Measurements from ENCODE around the gene CSNK1A1L.
"Not testable (repeated sequence)": the region's sequence is repeated elsewhere in the genome, so short reads cannot be mapped to it uniquely, and the experiment has no call there.

The CSNK1A1L gene

DNA sequence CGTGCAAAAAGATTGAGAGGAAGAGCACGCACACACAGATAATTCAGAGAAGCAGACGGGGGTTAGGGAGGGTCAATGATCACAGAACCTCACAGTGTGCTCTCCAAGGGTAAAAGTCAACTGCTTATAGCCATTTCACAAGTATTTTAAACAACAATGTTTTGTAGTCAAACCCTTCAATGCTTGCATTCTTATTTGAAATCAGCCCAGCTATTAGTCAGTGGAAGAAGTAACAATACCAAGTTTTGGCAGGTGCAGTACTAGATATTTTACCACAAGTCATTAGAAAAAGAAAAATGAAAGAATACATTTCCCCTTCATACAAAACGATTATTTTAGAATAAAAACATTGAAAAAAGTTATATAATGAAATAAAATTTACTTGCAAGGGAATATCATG lies 2.6 kb downstream of the CSNK1A1L start:
- DNase-seq = no peak

DNA sequence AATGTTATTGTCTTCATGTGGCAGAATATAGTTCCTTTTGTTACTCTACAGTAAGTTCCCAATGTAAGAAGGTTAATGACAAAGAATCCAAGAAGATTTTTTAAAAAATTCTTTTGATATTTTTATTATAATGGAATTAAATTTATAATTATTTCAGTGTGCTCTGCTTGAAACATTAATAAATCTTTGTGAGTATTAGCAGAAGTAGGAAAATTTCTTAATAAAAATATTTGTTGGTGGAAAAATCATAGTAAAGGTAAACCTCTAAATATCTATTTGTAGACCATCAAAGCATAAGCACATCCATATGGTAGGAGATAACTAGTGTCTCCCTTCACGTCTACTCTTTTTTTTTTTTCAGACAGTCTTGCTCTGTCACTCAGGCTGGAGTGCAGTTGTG lies 4.3 kb downstream of the CSNK1A1L start:
- no peak for DNase-seq

DNA sequence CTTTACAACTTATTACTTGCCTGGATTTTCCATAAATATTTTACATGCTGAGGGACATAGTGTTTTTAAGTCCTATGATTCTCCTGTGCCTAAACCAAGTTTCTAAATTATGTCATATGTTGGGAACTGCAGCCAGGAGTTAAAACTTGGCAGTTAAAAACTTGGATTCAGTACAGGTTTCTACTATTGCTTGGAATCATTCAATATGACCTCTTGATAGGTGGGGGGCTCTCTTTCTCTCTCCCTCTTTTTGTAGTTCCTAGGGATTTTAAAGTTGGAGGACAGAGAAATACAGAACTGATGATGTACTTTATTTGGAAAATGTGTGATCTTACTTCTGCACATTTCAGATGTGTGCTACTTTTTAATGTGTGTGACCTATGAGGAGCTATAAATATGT lies 4.7 kb downstream of the CSNK1A1L start:
- DNase-seq = no peak

DNA sequence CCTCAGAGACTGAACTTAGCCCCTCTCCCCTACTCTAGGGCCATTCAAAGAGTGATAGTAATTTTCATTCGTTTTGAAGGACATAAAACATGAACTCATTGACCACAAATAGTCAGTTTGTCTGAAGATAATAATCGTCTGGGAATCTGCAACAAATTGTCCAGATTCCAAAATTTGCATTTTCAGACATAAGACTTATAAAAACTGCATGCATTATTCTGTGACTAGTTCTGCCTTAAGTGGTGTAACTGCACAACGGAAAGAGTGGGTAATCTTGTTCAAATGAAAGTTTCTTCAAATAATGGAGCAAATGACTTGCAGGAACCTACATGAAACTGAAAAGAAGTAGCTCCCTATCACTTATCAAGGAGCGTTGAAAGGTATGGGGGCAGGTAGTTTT lies 8.4 kb downstream of the CSNK1A1L start:
- DNase-seq = no peak

DNA sequence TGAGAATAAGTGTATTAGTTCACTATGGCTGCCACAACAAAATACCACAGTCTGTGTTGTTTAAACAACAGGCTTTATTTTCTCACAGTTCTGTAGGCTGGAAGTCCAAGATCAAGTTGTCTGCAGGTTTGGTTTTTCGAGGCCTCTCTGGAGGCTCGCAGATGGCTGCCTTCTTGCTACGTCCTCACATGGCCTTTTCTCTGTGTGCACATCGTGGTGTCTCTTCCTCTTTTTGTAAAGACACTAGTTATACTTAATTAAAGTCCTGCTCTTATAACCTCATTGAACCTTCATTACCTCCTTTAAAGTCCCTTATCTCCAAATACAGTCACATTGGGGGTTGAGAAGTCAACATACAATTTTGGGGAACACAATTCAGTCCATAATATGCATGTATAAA lies 10.6 kb downstream of the CSNK1A1L start:
- no peak for DNase-seq

DNA sequence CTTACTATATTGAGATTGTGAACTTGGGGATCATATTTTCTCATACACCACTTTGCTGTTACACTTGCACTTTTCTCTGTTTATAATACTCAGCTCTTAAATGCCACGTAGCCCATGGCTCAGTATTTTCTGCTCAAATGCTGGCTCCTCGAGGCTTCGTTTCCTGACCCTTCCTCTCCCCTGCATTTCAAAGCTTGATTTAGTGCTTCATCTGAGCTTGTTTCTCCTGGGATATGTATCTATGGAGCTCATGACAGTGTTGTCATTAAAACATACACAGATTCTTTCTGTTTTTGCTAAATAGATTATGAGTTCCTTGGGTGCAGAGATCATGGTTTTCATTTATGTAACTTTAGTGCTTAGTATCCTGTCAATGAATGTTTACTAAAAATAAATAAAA lies 11.4 kb downstream of the CSNK1A1L start:
- DNase-seq = no peak

DNA sequence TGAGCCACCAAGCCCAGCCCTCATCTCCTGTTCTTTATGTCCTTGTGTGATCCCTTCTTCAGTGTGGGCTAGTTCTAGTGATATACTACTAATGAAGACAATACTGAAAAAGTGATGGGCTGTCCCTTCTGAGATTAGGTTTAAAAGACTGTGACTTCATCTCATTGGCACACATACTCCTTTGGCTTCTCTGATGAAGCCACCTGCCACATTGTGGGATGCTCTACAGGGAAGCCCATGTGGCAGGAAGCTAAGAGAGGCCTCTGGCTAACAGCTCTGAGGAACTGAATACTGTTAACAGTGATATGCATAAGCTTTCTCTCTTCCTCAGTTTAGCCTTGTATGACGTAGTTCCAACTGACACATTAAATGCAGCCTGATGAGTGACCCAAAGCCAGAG lies 13.6 kb downstream of the CSNK1A1L start:
- DNase-seq = no peak

DNA sequence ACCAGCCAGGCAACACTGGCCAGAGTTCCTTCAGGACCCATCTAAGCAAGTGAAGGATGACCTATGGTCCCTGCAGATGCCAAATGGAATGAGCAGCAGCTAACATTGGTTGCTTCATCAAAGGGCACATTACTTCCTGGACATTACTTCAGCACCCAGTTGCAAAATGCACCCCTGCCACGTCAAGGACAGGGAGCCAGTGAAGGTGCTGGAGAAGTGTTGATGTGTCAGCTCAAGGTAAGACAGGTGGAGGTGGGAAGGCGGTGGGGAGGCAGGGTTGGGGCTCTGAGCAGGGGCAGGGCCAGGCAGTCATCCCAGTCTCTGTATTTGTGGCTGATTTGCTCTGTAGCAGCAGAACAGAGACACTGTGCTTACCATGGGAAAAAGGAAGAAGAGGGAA lies 14.6 kb downstream of the CSNK1A1L start:
- DNase-seq = no peak

DNA sequence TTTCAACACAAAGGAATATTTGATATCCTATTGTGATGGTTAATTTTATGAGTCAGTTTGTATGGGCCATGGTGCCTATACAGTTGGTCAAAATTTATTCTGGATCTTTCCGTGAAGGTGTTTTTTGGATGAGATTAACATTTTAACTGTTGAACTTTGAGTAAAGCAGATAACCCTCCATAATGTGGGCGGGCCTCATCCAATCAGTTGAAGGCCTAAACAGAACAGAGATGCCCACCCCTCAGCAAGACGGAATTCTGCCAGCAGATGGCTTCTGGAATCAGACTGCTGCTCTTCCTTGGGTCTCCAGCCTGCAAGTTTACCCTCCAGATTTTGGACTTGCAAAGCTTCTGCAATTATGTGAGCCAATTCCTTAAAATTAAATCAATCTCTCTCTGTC lies 16.0 kb downstream of the CSNK1A1L start:
- DNase-seq = no peak

DNA sequence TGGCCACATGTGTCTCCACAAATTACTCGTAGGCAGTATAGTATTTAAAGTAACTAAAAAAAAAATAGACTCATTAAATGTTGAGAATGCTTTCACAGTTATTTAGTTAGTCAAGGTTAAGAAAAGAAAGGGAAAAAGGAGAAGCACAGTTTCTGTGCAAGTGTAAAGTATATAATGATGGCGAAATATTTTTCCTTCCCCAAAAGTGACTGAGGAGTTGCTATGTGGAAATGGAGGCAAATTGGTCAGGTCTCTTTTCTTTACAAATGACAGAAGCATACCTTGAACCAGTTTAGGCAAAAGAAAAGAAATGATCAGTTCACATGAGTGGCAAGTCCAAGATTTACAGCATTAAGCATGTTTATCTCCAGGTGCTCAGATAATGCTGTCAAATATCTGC lies 18.0 kb downstream of the CSNK1A1L start:
- no peak for DNase-seq

DNA sequence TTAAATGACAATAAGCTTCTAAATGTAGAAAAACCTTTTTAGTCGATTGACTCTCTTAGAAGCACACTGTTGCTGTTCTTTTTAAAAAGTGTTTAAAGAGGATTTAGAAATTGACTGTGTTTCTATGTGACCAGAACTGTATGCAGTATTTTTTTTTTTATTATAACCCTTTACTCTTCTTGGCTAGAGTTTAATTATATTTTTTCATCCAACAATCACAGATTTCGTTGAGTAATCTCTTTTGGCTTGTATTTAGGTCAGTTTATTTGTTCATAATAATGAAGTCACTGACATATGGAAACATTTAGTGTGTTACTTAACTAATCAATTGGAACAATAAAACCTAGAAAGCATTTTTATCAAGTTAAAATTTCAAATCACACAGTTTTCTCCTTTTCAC lies 19.9 kb downstream of the CSNK1A1L start:
- no peak for DNase-seq

DNA sequence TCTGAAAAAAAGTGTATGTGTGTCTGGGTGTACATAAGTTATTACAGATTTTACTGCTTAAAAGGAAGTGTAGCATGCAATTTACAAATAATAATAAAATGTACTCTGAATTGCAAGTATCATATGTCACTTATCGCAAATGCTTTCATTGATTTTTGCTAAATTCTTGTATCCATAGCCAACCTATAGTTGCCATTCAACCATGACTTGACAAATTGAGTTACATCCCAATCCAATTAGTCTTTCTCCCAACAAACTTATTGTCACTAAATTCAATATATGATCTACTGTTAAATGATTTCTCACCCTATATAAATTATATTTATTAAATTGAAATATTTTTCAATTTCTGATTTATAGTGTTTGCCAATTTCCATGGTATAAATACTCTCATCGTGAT lies 28.6 kb downstream of the CSNK1A1L start:
- DNase-seq = no peak

DNA sequence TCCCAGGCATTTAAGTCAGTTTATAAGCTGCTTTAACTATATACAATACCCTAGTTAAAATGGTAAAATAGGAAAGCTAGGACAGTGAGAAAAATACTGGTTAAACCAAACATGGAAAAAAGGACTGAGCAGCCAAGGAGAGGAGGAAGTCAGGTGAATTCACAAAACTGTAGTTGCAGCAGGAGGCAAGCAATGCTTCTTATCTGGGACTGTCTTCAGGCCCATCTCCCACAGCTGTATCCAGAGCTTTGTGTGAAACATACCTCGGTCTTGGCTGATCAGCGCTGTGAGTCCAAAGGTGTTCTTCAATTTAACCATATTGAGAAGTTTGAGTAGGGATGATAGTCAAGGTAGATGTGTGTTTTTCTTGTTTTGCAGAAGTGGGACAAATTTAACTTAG lies 30.3 kb downstream of the CSNK1A1L start:
- no peak for DNase-seq

DNA sequence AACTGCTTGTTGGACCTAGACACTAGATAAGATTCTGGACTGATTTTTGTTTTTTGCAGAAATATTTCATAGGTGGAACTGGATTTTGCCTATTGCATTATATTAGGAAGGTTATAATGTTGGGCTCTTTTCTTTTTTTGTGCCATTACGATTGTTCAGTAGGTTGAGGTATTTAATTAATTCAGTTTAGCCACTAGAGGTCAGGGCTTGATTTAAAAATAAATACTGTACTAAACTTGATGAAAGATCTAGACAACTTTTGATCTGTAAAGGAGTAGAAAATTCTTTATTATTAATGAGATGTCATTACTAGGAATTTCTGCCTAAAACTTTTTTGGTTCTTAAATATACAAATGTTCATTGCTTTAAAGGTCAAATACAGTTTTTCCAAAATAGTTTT lies 30.8 kb downstream of the CSNK1A1L start:
- DNase-seq = no peak

DNA sequence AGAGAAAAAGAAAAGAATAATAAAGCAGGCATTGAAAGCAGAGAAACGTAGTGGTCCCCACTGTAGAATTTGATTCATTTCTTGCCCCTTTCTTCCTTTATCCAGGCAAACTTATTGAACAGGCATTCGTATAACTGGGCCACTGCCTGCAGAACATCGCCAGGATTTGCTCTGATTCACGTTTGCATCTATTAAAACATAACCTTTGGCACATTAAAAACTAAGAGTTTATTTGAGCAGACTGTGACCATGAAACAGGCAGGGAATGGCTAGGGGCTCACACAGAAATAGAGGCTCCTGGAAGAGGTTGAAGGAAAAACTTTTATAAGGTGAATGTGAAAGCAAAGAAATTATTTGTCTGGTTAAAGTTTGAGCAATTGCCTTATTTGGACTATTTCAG lies 33.4 kb downstream of the CSNK1A1L start:
- DNase-seq = no peak

DNA sequence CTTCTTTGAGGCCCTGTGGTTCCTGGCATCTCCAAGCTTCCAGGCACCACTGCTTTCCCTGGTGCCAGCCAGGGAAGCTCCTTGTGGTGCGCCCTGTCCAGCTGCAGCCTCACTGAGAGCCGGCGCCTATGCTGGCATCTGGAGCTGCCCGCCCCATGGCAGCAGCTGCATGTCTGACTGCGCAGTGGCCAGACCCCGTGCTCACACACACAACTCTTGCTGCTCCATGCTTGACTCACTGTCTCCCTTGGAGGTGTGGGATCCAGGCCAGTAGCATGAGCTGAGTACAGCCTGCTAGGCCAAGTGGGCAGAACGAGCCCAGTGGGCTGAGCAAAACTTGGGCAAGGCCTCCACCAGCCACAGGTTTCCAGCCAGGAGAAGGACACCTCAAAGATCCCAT lies 34.5 kb downstream of the CSNK1A1L start:
- DNase-seq = no peak

DNA sequence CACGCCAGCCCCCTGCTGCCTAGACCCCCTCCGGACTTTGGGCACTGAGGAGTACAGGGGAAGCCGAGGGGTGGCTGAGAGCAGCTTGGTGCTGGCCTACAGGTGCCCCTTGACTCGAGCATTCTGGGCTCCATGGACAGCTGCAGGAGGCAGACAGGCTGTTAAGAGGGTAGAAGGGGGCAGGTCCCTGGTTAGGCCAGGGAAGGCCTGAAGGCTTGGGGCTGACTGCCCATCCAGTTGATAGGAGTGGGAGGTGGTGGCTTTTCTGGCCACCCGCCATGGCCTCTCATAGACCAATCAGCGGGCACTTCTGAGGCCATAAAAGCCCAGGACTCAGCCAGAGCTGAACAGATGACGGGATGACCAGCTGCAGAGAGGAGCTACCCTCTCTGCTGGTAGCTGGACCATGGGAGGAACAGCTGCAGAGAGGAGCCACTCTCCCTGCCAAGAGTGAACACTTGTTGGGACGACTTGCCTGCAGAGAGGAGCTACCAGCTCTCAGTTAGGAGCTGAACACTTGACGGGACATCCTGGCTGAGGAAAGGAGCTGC lies 35.2 kb downstream of the CSNK1A1L start:
- no peak for DNase-seq

DNA sequence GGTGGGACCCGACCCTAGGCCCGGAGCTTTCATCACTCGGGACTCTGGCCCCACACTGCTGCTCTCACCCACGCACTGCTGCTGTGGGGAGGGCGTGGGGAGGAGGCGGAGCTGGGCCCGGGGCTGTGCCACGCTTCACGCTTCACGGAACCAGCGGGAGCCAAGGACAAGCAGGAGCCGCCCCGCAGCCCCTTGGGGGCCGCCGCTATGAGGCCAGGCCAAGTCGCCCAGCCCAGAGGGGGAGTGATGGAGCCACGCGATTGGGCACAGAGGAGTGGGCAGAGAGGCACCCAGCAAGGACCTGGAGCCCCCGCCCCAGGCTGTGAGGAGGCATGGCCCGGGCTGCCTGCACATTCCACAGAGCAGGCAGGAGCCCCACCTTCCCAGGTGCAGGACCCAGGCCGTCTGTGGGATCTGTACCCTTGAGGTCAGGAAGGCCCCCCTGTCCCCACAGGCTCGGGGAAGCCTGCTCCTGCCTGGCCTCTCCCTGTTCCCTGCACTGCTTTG lies 35.8 kb downstream of the CSNK1A1L start:
- no peak for DNase-seq

DNA sequence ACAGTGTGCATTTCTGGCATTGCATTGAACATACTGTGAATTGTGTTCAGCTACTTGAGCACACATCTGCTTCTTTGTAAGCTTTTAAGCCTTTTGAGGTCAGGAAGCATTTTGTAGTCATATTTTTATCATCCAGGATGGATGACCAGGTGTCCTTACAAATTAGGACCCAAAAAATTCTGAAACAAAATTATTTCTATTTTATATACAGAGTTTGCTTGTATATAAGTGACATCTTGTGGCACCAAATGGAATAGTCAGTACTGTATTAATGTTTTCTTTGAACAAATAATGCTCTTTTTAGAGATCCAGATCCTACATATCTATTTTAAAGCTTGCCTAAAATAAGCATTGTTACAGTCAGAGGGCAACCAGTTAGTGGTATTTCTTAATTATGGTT lies 36.5 kb downstream of the CSNK1A1L start:
- DNase-seq = no peak

DNA sequence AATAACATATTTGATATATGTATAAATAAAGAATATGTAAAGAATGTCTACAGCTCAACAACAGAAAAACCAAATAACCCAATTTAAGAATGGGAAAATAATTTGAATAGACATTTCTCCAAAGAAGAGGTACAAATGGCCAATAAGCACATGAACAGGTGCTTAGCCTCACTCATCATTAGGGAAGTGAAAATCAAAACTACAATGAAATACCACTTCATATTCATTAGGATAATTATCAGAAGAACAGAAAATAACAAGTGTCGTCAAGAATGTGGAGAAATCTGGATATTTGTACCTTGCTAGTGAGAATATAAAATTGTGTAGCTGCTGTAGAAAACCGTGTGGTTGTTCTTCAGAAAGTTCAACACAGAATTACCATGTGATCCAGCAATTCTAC lies 37.6 kb downstream of the CSNK1A1L start:
- DNase-seq = no peak

DNA sequence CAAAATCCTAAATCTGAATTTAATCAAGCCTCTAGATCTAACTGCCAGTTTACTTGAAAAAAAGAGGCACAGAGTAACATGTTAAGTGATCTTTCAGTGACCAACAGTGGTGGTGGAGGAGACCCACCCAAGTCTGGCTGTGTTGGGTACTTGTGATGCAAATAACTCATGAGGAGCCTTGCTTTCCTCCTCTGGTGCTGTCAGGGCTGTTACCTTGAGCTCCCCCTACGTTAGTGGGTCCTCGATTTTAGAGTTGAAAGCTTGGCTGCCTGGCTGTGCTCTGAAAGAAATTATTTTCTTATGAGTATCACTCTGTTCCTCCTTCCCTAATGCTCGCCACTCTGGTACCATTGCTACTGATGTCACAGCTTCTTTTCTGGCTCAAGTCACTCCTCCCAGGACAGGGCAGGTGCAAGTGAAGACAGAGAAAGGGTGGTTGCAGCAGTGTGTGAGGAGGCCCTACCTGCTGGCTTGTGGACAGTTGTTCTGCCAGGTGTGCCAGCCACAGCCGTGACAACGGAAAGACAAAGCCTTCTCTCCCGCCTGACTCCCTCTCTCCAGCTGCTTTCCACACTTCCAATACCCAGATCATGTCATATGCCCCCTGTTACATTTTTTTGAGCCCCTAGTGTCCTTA lies 39.5 kb downstream of the CSNK1A1L start:
- DNase-seq = no peak

DNA sequence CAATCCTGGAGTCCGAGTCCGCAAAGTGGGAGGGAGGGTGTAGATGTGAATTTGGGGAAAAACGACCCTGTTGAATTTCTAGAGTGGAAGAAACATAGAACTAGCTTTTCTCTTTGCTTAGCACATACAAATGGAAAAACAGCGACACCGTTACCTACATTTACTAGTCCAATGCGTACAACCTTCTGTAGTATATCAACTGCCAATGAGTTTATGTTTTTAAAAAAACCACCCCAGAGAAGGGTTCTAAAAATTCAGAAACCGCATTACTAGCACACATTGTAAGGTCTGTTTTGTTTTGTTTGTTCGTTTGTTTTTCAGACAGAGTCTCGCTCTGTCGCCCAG lies 45.6 kb downstream of the CSNK1A1L start:
- no peak for DNase-seq

DNA sequence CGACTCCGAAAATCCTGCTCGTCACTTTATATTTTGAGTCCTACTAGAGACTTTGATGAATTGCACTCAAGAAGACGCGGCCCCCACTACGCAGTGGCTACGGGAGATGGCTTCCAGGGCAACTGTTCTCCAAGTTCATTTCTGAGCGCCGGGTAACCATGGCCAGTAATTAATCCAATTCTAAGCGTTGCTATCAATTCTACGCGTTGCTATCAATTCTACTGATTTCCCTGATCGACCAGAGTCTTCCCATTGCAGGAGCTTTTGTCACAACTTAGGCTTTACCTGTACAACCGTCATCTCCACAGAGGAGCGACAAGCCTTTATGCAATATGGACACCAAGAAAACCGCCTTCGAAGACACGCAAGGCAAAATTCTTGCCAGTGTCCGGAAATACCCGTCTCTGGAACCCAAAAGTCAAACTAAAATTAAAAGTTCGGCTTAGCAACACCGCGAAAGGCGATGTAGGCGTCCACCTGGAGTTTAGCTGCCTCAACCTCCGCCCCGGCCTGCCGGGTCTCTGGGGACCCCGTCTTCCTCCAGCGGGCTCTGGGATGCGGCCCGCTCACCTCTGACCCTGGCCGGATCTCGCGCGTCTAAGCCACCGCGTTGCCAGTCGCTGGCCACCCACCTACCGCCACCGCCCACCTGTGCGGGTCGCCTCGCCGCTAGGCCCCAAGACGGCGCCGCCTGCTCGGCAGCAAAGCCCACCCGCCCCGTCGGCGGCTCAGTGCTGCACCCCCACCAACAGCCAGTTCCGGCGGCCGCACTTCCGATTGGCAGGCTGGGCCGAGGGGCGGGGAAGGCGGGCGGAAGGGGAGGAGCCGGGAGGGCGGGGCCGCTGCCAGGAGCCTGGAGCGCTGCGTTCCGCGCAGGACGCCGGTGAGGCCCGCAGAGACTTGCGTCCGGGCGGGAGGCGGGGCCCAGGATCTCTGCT lies 46.3 kb downstream of the CSNK1A1L start, which contains the start of gene SUPT20H:
Gene SUPT20H, minus strand, starts transcription at position 779 of the 938 bp plus-strand sequence. CDS start 8,198 bp downstream, outside the sequence.
- peak; percentile 73 for DNase-seq

DNA sequence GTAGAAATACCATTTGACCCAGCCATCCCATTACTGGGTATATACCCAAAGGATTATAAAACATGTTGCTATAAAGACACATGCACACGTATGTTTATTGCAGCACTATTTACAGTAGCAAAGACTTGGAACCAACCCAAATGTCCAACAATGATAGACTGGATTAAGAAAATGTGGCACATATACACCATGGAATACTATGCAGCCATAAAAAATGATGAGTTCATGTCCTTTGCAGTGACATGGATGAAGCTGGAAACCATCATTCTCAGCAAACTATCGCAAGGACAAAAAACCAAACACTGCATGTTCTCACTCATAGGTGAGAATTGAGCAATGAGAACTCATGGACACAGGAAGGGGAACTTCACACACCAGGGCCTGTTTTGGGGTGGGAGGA lies 49.2 kb downstream of the CSNK1A1L start:
- not testable (repeated sequence) for DNase-seq

Data from NCI-H2029 (cell line).